ENCODE measurements around the gene CLRN3. TPM values are rescaled to one million over a fixed set of nuclear protein-coding genes. Genes with fewer than 3 reads are reported as not detected.

The CLRN3 gene
- total and polyA plus RNA-seq, 12 donors: 0.29 to 0.61 (median 0.39) TPM; not detected in 9

- no peaks in the 10 kb centered on the region for H3K4me1 ChIP-seq (replicated peaks in 1 of 2)
- H3K36me3 ChIP-seq (replicated peaks in 1 of 2): no peaks in the 10 kb centered on the region
- no peak overlapping the region for H3K27ac ChIP-seq
- WGBS, 4 donors: 67 to 79% (median 73%) methylated on average over 12 to 15 of the region's 15 CpGs
- H3K9me3 ChIP-seq (replicated peaks in 1 of 3): no peaks in the 10 kb centered on the region
- no peak for TF ChIP-seq CTCF (IDR thresholded peaks at IDR 0.05)
- no peak for TF ChIP-seq POLR2A (IDR thresholded peaks at IDR 0.05)
- no peaks in the 10 kb centered on the region for H3K27me3 ChIP-seq
- no peak overlapping the region for H3K4me3 ChIP-seq
- intact Hi-C loops (cut with DNase I): loop anchor here (5.0 kb wide), 1 partner anchor 138 kb away; no protein-coding TSS in a partner anchor
- peak in 3 of 7 donors; percentile 13 to 27 (median 15) for DNase-seq
These were observed 37.8 kb downstream of the CLRN3 start for GRCh38 chr10:127854769-127855590.

- TF ChIP-seq POLR2A (IDR thresholded peaks at IDR 0.05) (no peak), CTCF (IDR thresholded peaks at IDR 0.05) (peak; percentile 55 to 89 (median 84))
- peak; percentile 56 to 81 (median 74) for DNase-seq
- H3K36me3 ChIP-seq (replicated peaks in 1 of 2): no peaks in the 10 kb centered on the region
- no peak overlapping the region for H3K27ac ChIP-seq
- no peaks in the 10 kb centered on the region for H3K27me3 ChIP-seq
- no peaks in the 10 kb centered on the region for H3K9me3 ChIP-seq (replicated peaks in 1 of 3)
- no peak overlapping the region for H3K4me3 ChIP-seq
- no peaks in the 10 kb centered on the region for H3K4me1 ChIP-seq (replicated peaks in 1 of 2)
- intact Hi-C loops (cut with DNase I): loop anchor here (5.0 kb wide), 1 partner anchor 137 kb away; no protein-coding TSS in a partner anchor
- WGBS, 4 donors: 32 to 47% (median 41%) methylated on average over 11 to 19 of the region's 19 CpGs
These were observed 38.6 kb downstream of the CLRN3 start for GRCh38 chr10:127853868-127854768.

GRCh38 chr10:127852456-127852855 is 40.3 kb downstream of the CLRN3 start:
- intact Hi-C loops (cut with DNase I): loop anchor here (5.0 kb wide), 1 partner anchor 135 kb away; no protein-coding TSS in a partner anchor
- TF ChIP-seq POLR2A (IDR thresholded peaks at IDR 0.05) (no peak), CTCF (IDR thresholded peaks at IDR 0.05) (no peak)
- 71 to 80% (median 76%) methylated on average over 7 of the region's 7 CpGs for WGBS, 4 donors
- H3K4me1 ChIP-seq (replicated peaks in 1 of 2): no peaks in the 10 kb centered on the region
- DNase-seq: no peak
- H3K27ac ChIP-seq: no peak overlapping the region
- H3K4me3 ChIP-seq: no peak overlapping the region
- no peaks in the 10 kb centered on the region for H3K36me3 ChIP-seq (replicated peaks in 1 of 2)
- no peaks in the 10 kb centered on the region for H3K9me3 ChIP-seq (replicated peaks in 1 of 3)
- H3K27me3 ChIP-seq: no peaks in the 10 kb centered on the region

GRCh38 chr10:127851661-127852194 is 41.0 kb downstream of the CLRN3 start:
- Histone ChIP-seq H3K36me3 (replicated peaks in 1 of 2) (no peaks in the 10 kb centered on the region), H3K4me3 (no peak overlapping the region), H3K4me1 (replicated peaks in 1 of 2) (no peaks in the 10 kb centered on the region), H3K27ac (no peak overlapping the region), H3K27me3 (no peaks in the 10 kb centered on the region), H3K9me3 (replicated peaks in 1 of 3) (no peaks in the 10 kb centered on the region)
- no peak for DNase-seq
- intact Hi-C loops (cut with DNase I): loop anchor here (5.0 kb wide), 1 partner anchor 134 kb away; no protein-coding TSS in a partner anchor
- 82 to 91% (median 87%) methylated on average over 14 of the region's 14 CpGs for WGBS, 4 donors
- TF ChIP-seq POLR2A (IDR thresholded peaks at IDR 0.05) (no peak), CTCF (IDR thresholded peaks at IDR 0.05) (no peak)
